GM10248 (cell line): Measurements from ENCODE around the gene ESPN.

Source experiments
- CTCF ChIA-PET: fragments of 300-600 bp; sonication (Branson Sonifier 250); formaldehyde crosslinking; extraction: SDS; loops from one replicate; lab custom pipeline; 2021; ENCODE audit warnings: antibody characterized with exemption; lab: Yijun Ruan, JAX
- POLR2A ChIA-PET: fragments of 350-650 bp; sonication (Branson Sonifier 250); formaldehyde crosslinking; extraction: SDS; loops from one replicate; lab custom pipeline; 2020; ENCODE audit warnings: antibody characterized with exemption; lab: Yijun Ruan, JAX
- DNase-seq: peaks from one replicate; pipeline ENCODE4 v3.0.0; 2012; ENCODE audit errors: extremely low spot score
- TF ChIP-seq, protein P1 (sequence below): IDR thresholded peaks from 2 replicates; pipeline ENCODE4 v1.5.1; 2012; ENCODE audit warnings: mild to moderate bottlenecking, low read depth; ENCODE audit errors: extremely low read depth, missing control alignments, control extremely low read depth

Gene ESPN

DNA sequence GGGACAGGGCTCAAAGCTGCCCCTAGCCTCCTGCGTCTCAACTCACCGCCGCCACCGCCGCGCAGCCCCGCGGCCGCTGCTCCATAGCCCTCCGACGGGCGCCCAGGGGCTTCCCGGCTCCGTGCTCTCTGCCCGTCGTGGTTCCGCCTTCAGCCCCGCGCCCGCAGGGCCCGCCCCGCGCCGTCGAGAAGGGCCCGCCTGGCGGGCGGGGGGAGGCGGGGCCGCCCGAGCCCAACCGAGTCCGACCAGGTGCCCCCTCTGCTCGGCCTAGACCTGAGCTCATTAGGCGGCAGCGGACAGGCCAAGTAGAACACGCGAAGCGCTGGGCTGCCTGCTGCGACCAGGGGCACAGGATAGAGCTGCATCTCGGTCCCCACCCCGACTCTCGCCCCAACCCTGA is 41.4 kb downstream of the ESPN start, which contains the start of gene TNFRSF25:
TNFRSF25 (minus strand) TSS at position 151 of the 400 bp plus-strand sequence; CDS start at position 85, 66 bp downstream.
- TF ChIP-seq, protein P1, sequence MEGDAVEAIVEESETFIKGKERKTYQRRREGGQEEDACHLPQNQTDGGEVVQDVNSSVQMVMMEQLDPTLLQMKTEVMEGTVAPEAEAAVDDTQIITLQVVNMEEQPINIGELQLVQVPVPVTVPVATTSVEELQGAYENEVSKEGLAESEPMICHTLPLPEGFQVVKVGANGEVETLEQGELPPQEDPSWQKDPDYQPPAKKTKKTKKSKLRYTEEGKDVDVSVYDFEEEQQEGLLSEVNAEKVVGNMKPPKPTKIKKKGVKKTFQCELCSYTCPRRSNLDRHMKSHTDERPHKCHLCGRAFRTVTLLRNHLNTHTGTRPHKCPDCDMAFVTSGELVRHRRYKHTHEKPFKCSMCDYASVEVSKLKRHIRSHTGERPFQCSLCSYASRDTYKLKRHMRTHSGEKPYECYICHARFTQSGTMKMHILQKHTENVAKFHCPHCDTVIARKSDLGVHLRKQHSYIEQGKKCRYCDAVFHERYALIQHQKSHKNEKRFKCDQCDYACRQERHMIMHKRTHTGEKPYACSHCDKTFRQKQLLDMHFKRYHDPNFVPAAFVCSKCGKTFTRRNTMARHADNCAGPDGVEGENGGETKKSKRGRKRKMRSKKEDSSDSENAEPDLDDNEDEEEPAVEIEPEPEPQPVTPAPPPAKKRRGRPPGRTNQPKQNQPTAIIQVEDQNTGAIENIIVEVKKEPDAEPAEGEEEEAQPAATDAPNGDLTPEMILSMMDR, result no peak
- CTCF ChIA-PET, result interaction anchor here (1.8 kb wide), 1 partner anchor 14 kb away, joined by 4 read pairs; no protein-coding TSS in a partner anchor
- POLR2A ChIA-PET, result no interaction called here
- DNase-seq, result no peak

DNA sequence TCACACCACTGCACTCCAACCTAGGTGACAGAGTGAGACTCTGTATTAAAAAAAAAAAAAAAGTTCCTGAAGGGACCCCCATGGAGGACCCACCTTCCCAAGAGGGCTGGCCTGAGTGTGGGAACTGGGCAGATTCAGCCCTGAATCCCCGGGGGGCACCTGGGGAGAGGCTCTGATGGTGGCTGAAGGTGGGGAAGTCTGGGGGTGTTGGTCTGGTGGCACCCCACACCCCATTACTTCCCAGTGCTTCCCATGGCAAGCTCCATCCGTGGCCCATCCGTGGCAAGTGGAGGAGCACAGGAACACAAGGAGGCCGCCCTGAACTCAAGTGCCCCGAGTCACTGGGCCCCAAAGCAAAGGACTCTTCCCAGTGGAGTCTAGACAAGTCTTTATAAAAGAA is 42.2 kb downstream of the ESPN start:
- DNase-seq, result no peak
- ChIA-PET CTCF (interaction anchor here (1.4 to 2.4 kb wide), 4 partner anchors 13 to 220 kb away, joined by 4 to 6 read pairs (median 5); no protein-coding TSS in a partner anchor), POLR2A (no interaction called here)
- TF ChIP-seq, protein P1, result no peak

DNA sequence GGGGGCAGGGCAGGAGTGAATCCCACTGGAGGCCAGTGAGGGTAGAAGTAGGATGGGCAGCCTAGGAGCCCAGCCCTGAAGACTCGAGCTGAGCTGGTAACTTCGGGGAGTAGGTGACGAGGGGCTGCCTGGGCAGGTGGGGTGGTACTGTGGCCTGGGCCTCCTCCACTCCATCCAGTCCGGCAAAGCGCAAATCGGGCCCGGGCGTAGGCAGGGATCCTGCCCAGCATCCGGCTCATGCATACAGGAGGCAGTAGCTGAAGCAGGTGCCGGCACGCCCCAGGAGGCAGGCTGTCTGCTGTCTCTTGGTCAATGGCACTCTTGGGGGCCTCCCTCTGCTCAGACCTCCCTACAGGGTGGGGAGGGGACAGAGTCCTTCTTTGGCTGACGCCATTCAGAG is 42.6 kb downstream of the ESPN start:
- DNase-seq, result no peak
- TF ChIP-seq, protein P1, result no peak
- CTCF ChIA-PET, result interaction anchor here (1.4 to 2.4 kb wide), 4 partner anchors 12 to 220 kb away, joined by 4 to 6 read pairs (median 5); no protein-coding TSS in a partner anchor
- POLR2A ChIA-PET, result no interaction called here

DNA sequence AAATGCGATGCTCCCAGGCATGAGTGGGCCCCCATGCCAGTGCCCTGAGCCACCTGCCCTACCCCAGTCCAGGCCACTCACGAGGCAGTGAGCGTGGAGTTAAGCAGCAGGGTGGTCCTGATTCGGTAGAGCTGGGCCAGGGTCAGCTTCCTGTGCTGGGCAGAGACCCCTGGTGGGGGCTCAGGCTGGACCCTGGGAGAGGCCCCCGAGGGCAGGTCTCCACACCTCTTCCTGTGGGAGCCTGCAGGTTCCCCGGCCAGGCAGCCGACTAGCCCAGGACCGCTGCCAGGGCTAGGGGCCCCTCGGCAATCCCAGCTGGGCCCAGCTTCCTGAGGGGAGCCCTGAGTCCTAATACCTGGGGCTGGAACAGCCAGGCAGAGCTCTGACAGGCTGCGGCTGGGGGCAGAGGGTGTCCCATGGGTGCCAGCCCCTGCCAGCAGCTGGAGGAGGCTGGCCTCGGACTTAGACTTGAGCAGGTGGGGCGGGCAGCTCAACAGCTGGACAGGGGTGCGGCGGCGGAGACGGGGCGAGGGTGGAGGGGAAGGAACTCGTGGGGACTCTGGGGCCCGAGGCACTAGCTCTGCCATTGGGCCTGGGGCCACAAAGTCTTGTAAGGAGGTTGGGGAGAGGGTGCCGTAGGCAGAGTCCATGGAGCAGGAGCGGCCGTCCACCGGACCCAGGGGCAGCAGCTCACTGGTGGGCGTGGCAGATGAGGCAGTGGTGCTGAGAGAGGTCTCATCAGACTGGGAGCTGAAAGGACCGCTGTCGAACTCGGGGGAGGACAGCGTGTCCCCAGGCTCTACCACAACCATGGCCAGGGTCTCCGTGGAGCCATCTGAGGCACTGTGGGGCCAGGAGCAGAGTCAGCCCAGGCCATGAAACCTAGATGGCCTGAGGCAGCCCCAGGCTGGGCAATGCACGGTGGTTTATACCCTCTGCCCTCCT is 43.4 kb downstream of the ESPN start:
- ChIA-PET POLR2A (no interaction called here), CTCF (interaction anchor here (1.4 to 2.4 kb wide), 5 partner anchors 12 to 221 kb away, joined by 4 to 6 read pairs (median 5); no protein-coding TSS in a partner anchor)
- no peak for DNase-seq
- TF ChIP-seq, protein P1, result no peak

DNA sequence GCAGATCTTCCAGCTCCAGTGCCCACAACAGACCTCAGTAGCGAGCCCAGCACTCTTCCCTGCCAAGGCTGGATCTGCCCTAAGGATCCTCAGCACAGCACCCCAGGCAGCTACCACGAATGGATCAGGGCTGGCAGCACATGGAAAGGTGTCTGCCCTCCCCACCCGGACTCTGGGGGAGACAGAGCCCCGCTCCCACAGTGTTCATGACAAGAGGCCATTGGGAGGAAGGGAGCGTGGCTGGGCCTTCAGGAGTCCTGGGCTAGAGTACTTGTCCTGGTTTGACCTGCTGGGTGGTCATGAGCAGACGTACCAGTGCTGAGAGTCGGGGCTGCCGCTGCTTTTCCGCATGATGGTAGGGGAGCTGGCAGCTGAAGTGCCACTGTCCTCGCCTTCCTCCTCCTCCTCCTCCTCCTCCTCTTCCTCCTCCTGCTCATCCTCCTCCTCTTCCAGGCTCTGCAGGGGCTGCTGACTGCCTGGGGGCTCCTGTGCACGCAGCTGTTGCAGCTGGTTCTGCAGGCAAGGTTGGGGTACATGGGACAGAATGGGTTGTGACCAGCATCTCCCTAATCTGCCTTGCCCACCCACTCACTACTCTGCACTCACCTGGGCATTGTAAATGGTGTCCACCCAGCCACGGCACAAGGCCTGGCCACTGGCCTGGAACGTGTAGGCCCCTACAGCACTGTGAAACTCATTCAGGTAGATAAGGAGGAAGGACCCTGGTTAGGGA is 44.3 kb downstream of the ESPN start:
- TF ChIP-seq, protein P1, result no peak
- CTCF ChIA-PET, result interaction anchor here (1.3 to 2.4 kb wide), 3 partner anchors 21 to 31 kb away, joined by 3 to 6 read pairs (median 5); partner anchors contain the start of gene PLEKHG5
- no peak for DNase-seq
- POLR2A ChIA-PET, result no interaction called here
